GM19324 (cell line): ENCODE data around the gene PRKCA.
"Not testable (repeated sequence)": the region's sequence is repeated elsewhere in the genome, so short reads cannot be mapped to it uniquely, and the experiment has no call there.

Experiments used
- ATAC-seq: cut with Tn5 transposase; IDR thresholded peaks from one replicate; pipeline ENCODE4 v1.9.1; 2021; ENCODE audit warnings: mild to moderate bottlenecking, moderate library complexity; ENCODE audit not compliant: unreplicated experiment, low FRiP score

The PRKCA gene

DNA sequence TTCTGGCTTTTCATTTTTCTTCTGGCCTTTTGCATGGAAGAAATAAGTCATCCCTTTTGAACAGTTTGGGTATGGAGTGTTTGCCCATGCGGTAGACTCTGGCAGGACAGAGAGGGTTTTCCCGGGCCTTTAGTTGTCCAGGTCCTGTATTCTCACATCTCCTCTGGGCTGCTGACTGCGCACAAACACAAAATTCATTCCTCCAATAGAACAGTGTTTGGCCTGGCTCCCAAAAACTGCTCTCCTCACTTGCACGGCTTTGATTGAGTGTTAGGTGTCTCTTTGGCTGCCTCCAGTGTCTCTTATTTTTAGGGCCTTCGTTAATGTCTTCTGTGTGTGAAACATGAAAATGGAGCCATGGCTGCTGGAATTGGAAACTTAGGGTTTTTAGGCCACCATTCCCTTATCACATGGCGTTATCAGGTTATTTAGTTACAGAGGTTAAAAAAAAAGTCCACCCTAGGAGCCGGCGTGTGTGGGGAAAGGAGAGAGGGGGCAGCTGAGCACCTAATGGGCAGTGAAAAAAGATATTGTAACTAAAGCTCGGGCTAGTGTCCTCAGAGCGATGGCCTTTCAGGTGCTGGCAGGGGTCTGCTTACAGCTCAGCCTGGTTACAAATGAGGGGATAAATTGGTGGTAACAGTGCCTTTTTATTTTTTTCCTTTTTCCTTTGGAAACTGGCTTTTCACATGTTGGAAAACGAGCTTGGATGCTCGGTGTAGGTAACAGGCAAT is 47.3 kb downstream of the PRKCA start:
- no peak for ATAC-seq

DNA sequence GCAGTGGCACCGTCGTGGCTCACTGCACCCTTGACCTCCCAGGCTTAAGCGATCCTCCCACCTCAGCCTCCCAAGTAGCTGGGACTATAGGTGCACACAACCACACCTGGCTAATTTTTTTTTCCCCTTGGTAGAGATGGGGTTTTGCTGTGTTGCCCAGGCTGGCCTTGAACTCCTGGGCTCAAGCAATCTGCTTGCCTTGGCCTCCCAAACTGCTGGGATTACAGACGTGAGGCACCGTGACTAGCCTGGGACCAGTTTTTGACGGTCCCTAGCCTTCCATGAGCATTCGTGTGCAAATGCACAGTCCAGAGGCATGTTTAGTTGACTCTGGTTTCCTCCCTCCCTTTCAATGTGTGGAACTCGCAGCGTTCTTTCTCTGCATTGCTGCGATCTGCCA is 48.2 kb downstream of the PRKCA start:
- not testable (repeated sequence) for ATAC-seq

DNA sequence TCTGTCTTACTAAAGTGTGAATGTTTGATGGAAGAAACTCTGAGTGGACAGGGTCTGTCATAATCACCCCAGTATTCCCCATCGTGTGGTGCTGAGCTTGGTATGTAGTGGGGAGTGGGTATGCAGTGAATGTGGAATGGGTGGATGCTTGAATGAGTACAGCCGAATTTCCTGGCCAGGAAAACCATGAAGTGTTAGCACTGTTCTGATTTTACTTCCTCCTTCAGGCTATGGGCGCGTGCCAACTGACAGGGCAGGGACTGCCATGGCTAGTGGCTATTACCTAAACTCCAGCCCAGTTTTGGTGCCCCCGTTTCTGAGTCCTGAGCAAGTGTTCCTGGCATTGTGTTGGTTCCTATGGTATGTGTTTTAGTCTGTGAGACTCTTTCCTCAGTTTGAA is 48.6 kb downstream of the PRKCA start:
- no peak for ATAC-seq

DNA sequence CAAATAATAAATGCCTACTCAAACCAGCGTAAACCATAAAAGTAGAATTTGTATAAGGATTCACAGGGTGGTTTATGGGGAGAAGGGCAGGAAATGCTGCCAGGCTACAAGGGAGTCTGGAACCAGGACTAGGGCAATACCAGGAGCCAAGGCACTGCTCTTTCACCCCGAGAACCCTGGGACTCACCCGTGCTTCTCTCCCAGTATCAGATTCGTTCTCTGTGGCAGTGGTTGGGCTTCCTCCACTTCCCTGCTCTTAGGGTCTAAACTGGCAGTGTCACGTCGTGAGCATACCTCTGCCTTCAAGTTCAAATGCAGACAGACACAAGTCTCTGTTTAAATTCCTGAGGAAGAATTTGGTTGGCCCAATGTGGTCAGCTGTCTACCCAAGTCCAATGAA is 49.3 kb downstream of the PRKCA start:
- ATAC-seq = no peak

DNA sequence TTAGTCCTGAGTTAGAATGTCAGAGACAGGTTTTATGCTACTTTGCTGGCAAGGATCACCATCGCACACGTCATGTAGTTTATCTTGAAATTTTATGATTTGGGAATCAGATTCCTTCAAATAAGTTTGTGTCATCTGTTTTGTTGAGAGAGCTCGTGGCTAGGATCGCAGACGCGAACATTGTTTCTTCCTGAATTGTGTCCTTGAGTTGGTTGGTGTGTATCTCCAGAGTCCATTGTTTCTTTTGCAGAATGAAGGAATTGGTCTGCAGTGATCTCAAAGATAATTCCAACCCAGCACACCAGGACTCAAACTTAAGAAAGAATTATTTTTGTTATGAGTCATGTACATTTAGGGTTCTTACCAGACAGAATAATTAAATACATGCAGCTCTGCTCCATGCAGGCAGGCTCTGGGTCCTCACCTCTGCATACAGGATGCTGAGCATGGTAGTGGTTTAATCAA is 51.6 kb downstream of the PRKCA start:
- ATAC-seq = no peak

DNA sequence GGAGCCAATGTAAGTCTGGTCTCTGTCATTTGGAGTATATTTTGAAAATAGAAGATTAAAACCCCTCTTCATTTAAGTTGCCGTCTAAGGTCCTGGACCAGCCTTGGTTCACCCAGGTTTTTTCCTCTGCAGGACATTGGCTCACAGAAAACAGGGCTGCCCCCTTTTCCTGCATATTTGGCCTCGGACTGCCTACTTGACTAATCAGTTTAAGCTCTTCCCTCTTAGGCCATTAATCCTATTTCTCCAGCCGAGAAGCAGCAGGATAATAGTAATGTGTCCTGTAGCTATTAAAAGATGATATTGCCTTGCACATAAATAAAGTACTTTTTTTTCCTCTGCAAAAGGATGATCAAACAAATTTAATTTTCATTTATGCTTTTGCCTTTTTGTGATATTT is 52.1 kb downstream of the PRKCA start:
- no peak for ATAC-seq

DNA sequence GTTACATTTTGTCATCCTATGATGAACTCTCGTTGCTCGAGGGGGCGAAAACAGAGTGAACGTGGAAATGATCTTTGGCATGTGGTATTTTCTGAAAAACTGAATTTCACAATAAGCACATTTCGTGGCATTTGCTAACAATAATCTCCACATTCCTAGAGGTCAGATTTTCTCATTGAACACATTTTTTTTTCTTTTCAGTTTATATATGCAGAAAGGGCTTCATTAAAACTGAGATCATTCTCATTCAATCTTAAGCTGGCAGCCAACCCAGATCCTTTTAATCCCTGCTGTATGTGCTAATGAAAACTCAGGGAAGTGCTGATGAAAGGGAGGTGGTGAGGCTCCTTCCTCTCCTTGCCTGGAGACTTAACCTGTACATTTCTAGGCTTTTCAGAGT is 52.6 kb downstream of the PRKCA start:
- no peak for ATAC-seq

DNA sequence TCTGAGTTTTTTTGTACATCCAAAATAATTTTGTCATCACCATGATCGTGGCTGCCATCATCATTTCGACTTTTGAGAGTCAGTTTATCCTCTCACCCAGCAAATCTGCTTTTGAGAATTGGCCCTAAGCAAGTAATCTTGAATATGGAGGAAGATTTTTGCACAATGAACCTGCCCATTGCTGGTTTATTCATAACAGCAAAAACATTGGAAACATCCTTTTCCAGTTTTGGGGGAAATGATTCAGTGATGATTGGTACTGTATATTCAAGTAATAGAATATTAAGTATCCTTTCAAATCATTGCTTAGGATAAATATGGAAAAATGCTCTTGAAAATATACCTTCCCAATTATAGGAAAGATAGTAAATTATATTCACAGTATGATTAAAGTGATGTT is 53.1 kb downstream of the PRKCA start:
- ATAC-seq = no peak

DNA sequence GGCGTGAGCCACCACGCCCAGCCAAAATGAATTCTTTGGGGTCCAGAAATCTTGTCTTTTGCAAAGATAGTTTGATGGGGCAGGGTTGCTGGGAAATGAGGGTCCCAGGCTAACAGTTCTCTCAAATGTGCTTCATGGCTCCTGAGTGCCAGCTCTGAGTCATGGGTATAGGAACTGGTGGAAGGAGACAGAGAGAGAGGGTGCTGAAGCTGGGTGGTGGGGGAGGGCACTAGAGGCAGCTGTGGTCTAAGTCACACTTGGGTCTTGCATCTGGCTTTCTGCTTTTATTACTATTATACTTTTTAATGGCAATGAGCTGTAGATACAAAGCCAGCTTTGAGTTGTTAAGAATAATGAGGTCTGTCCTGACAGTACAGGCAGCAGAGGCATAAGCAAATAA is 54.6 kb downstream of the PRKCA start:
- ATAC-seq = no peak

DNA sequence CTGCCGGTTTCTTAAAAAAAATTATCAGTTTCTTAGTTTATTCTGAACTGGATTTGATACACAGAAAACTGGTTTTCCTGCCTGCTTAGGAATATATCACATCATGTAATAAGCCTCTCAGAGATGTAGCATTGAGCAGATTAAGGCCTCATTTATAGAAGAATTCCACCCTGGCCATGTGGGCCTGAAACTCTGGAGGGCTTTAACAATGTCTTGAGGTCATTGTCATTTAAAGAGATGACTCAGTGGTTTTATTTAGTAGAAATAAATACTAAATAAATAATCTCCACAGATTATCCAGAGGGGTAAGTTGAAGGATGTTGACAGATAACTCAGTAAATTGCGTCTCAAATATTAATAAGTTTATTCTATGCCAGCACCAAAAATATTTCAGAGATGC is 56.9 kb downstream of the PRKCA start:
- ATAC-seq = no peak

DNA sequence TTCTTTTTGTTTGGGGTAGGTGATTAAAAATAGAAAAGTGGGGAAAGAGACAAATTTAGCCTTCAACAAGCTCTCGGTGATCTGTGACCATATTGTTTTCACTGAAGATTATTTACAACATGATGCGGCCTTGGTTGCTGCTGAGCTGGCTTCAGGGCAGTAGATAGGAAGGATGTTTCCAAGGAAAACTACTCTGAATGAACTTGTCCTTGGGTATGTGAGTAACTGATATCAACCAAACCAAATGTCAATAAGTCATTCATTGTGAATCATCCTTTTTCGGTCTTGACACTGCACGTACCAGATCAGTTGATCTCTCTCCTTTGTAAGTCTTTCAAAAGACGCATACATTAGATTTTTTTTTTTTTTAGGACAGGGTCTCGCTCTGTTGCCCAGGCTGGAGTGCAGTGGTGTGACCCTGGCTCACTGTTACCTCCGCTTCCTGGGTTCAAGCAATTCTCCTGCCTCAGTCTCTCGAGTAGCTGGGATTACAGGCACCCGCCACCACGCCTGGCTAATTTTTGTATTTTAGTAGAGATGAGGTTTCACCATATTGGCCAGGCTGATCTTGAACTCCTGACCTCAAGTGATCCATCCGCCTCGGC is 58.6 kb downstream of the PRKCA start:
- ATAC-seq = not testable (repeated sequence)

DNA sequence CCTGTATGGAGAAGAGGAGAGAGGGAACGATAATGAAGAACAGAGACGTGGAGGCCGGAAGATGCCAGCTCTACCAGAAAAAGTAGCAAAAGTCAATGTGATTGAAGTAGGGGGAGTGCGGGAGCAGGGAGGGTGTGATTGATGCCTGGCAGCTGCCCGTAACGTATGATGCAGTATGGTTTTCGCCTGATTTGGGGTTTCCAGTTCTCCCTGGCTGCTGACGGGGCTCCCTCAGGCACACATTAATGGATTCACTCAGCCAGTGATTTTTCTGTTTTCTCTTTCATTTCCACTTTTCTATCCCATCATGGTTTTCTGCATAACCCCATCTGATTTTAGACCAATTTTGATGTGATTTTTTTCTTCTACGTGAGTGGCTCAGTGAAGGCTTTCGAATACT is 62.1 kb downstream of the PRKCA start:
- no peak for ATAC-seq

DNA sequence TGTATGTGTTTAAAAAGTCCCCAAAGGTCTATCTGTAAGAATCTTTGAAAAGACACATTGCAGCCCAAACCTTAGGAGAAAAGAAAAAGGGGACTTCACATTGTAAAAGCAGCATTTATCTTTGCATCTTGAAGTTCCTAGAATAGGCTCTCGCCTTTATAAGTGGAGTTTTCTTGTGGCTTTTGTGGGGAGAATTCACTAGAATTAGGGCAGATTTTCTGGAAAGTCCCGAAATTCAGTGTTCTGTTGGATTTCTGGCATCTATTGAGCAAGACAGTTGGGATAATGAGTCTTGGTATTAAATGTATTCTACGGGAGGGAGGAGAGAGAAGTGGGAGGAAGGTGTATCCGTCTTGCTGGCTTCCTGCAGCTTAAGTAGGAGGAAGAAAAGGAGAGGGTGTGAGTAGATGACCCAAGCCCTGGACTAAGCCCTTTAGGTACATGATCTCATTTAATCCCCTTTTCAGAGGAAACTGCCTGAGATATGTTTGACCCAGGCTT is 62.6 kb downstream of the PRKCA start:
- ATAC-seq = no peak

DNA sequence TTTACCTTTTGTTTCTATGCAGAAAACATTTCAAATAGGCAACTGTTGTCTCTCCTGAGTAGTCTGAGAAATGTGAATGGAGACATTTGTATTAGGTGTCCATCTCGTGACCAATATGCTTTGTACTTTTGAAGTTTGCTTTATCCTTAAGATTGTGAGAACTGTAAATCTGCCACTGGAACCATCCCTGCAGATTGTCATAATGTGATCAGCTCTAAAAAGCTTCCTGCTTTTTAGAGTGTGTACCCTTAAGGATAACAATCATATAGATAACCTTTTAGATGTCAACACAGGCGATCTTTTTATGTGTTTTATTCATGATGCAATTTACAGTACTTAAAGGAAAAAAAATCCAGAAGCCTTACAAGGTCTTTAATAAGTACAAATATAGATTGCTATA is 63.5 kb downstream of the PRKCA start:
- no peak for ATAC-seq

DNA sequence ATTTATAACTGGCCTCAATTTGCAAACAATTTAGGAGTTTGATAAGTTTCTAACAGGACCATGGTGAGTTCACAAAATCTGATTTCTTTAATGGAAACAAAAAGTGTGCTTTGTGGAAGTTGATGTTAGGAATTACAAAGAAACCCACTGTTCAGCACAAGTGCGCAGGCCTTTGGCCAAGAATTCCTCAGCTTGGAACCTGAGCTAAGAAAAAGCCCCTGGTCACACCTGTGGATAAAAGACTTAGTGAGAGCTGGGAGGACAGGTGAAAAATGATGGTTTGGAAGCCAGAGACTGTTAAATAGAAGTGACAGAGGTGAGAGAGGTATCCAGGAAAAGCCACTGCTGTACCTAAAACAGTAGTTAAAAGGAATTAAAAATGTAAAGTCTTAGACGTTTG is 64.7 kb downstream of the PRKCA start:
- no peak for ATAC-seq

DNA sequence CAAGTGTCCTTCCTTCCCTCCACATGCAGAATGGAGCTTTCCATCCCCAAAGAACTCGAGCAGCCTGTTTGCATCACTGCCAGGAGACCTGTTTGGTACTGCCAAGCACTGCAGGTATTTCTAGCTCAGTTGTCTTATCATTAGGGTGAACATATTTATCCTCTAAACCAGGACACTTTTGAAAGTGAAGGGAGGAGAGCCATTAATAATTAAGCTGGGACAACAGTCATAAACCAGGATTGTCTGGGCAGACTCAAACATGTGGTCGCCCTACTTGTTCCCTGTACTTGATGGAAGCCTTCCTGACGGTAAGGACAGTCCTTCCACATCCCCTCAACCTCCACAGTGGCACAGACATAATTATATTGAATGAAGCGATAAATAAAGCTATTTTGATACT is 67.4 kb downstream of the PRKCA start:
- no peak for ATAC-seq

DNA sequence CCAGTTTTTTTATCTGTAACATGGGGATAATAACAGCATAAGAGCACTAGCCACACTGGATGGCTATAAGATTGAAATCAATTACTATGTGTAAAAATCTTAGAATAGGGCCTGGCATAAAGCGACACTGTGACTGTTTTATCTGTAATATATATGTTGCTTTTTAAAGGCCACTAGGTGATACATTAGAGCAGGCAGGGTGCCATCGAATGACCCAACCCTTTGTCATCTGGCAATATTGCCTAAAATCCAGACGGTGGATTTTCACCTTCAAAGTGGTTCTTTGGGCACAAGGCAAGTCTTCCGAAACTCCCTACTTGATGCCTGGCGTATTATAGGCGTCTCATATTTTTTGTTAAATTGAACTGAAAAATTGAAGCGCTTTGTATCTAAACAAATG is 69.1 kb downstream of the PRKCA start:
- ATAC-seq = no peak

DNA sequence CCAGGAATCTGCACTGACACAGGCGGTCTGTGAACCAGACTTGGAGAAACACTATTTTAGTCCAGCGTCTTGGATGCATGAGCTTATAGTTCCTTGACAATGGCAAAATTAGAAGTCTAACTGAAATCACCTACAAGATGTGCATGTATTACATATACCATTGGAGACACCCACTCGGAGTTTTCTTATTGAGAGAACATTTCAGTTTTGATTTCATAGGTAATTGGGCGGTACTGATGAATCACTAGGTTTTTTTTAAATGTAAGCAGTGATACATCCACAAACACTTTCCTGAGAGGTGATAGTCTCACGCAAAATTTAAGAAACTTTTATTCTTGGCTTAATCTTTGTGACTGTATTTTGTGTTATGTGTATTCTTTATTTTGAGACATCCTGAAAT is 69.8 kb downstream of the PRKCA start:
- no peak for ATAC-seq

DNA sequence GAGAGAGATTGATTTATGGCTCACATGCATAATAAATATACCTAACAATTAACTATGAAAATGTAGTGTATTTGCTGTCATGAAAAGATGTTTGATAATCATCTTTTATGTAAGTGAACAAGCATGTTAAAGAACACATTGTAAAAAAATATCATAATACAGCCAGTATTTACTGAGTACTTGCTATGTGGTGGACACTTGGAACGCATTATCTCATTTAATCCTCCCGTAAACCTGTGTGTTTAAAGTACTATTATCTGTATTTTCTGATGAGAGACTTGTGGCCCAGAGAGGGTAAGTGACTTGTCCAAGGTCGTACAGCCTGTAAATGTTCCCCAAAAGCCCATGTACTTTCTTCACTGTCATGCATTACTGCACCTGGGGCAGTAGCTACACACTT is 70.7 kb downstream of the PRKCA start:
- no peak for ATAC-seq

DNA sequence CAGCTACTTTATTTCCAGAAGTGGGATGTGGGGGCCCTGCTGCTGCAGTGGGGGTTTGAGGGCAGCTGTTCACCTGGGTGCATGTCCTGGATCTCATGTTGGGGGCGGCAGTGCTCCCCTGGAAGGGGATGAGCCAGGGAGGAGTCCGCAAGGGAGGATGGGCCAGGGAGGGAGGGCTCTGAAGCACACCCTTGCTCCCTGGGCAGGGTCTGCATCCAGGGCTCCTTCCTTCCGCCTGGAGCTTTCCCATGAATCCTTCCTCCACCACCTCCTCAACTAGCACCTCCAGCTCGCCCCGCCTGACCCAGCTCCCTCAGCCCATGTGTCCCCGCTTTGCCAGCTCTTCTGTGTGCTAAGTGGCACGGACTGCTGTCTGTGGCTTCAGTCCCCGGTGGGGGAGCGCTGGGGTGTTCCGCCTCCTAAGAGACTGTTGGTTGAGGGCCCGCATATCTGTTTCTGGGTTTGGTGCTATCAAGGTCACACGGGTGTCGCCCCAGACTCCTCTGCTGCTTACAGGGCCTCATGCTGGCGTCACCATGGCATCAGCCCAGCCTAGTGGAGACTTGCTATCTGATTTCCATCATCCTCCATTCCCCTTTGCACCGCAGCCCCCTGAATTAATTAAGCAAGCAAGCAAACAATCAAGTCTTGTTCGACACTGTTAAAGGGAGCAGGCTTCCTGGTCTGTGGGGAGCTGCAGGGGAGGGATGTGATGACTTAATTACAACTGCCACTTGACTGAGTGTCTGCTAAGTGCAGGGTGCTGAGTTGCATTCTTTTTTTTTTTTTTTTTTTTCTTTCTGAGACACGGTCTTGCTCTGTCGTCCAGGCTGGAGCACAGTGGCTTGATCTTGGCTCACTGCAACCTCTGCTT is 71.8 kb downstream of the PRKCA start:
- no peak for ATAC-seq

DNA sequence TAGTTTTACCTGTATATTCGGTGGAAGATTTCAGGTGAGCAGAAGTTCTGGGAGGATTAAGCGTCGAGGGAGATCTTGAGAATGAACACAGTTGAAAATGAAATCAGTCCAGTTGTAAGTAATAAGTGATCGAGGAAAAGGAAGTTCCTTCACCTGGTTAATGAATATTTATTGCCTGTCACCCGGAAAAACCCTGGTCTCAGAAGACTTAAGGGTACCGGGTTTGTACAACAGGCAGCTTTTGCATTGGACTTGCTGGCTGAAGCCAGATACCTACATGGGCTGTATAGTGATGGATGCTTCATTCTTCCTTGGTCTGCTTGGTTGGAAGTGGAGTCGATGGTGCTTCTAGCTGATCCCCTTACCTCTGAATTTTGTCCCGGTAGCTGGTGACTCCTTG is 72.7 kb downstream of the PRKCA start:
- no peak for ATAC-seq
